ENCODE data around the gene POLD2.

The POLD2 gene

DNA sequence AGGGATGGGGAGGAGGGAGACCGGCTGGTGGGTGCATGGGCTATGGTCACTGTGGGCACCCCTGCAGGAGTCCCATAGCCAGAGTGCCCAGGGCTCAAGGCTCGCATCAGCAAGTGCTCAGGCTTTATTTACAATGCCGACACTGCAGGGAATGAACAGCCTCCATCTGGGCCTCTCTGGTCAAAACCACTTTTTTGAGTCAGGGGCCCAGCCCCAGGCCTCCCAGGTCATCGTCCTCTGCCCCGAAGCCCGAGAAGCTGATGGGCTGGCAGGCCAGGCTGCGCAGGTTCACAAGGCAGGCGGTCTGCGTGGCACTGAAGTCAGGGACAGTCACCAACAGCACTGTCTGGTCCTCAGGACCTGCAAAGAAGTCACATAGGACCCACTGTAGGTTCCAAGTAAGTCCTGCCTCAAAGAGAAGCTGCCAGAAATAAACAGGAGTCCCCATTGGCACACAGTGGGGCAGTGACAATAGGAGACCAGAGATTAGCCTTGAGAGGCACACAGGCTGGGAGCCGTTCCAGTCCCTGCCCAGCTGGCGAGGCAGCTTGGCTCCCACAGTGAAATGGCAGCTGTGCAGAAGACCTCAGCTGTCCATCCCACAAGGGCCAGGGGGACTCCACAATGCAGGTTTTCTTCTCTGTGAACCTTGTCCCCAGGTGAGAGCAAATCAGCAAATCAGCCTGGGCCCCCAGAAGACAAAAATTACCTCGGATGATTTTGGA is 8.6 kb downstream of the POLD2 start:
- no peak for DNase-seq (ENCODE audit: low spot score)

DNA sequence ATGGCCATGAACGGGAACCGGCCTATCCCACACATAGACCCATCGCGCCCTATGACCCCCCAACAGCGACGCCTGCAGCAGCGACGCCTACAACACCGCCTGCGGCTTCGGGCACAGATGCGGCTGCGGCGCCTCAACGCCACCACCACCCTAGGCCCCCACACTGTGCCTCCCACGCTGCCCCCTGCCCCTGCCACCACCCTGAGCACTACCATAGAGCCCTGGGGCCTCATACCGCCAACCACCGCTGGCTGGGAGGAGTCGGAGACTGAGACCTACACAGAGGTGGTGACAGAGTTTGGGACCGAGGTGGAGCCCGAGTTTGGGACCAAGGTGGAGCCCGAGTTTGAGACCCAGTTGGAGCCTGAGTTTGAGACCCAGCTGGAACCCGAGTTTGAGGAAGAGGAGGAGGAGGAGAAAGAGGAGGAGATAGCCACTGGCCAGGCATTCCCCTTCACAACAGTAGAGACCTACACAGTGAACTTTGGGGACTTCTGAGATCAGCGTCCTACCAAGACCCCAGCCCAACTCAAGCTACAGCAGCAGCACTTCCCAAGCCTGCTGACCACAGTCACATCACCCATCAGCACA is 9.5 kb downstream of the POLD2 start:
- DNase-seq (ENCODE audit: low spot score), result no peak

DNA sequence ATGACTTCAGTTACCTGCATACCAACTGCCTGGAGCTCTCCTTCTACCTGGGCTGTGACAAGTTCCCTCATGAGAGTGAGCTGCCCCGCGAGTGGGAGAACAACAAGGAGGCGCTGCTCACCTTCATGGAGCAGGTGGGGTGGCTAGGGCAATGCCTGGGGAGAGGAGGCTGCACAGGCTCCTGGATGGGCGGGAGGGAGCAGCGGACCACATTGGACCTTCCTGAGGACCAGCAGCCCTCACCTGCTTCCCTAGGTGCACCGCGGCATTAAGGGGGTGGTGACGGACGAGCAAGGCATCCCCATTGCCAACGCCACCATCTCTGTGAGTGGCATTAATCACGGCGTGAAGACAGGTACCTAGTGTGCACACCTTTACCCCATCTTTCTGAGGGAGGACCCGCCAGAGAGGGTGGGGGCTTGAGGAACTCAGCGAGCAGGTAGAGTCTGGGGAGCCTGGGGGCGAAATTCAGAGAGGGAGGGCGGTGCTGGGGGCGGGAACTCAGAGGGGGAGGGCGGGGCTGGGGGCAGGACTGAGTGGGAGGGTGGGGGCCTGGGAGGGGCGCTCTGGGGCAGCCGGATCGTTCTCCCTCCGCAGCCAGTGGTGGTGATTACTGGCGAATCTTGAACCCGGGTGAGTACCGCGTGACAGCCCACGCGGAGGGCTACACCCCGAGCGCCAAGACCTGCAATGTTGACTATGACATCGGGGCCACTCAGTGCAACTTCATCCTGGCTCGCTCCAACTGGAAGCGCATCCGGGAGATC is 10.2 kb downstream of the POLD2 start:
- no peak for DNase-seq (ENCODE audit: low spot score)

DNA sequence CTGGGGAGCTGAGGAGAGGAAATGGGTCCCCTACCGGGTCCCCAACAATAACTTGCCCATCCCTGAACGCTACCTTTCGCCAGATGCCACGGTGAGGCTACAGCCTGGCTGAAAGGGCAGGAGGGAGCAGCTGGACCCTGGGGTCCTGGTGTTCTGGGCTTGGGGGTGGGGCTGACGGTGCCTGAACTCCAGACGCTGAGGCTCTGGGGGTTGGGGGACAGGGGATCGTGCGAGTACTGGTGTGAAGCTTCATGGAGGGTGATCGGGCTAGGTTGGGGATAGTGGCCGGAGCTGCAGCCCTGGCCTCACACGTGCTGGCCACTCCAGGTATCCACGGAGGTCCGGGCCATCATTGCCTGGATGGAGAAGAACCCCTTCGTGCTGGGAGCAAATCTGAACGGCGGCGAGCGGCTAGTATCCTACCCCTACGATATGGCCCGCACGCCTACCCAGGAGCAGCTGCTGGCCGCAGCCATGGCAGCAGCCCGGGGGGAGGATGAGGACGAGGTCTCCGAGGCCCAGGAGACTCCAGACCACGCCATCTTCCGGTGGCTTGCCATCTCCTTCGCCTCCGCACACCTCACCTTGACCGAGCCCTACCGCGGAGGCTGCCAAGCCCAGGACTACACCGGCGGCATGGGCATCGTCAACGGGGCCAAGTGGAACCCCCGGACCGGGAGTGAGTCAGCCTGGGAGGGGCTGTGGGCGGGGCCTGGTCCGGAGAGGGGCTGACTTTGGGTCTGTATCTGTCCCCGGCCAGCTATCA is 10.9 kb downstream of the POLD2 start:
- DNase-seq (ENCODE audit: low spot score), result no peak

DNA sequence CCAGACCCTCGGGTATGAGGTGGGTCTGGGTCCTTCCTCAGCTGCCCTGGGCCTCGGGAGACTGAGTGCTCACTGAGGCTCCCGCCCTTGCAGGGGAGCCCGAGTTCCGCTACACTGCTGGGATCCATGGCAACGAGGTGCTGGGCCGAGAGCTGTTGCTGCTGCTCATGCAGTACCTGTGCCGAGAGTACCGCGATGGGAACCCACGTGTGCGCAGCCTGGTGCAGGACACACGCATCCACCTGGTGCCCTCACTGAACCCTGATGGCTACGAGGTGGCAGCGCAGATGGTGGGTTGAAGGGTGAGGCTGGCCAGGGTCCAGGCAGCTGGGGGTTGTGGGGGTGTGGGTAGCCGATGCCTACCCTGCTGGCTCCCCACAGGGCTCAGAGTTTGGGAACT is 11.6 kb downstream of the POLD2 start:
- no peak for DNase-seq (ENCODE audit: low spot score)

DNA sequence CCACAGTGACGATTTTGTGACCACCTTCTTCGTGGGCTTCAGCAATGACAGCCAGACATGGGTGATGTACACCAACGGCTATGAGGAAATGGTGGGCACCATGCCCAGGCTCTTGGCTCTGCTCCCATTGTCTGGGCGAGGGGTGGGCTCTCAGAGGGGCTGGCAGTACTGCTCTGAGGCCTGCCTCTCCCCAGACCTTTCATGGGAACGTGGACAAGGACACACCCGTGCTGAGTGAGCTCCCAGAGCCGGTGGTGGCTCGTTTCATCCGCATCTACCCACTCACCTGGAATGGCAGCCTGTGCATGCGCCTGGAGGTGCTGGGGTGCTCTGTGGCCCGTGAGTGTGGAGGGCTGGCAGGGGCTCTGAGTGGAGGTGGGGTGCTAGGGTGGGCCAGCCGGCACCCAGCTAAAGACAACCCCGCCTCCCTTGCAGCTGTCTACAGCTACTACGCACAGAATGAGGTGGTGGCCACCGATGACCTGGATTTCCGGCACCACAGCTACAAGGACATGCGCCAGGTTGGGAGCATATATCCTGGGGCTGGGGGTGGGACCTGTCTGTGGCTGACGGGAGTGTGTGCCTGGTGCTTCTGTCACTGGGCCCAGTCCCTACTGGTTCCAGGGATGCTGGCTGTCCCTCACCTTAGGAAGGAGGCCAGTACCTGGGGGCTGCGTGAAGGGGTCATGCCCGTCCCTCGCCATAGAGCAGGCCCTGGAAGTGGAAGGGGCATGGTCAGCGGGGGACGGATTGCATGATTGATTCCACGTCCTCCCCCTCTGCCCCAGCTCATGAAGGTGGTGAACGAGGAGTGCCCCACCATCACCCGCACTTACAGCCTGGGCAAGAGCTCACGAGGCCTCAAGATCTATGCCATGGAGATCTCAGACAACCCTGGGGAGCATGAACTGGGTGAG is 12.4 kb downstream of the POLD2 start:
- DNase-seq (ENCODE audit: low spot score), result no peak

DNA sequence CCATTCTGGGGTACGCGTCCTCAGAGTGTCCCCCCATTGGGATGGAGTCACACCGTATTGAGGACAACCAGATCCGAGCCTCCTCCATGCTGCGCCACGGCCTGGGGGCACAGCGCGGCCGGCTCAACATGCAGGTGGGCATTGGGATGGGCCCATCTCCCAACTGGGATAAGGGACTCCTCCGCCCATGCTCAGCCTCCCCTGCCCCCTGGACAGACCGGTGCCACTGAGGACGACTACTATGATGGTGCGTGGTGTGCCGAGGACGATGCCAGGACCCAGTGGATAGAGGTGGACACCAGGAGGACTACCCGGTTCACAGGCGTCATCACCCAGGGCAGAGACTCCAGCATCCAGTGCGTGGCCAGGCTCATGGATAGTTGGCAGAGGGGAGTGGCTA is 13.4 kb downstream of the POLD2 start:
- DNase-seq (ENCODE audit: low spot score), result no peak

DNA sequence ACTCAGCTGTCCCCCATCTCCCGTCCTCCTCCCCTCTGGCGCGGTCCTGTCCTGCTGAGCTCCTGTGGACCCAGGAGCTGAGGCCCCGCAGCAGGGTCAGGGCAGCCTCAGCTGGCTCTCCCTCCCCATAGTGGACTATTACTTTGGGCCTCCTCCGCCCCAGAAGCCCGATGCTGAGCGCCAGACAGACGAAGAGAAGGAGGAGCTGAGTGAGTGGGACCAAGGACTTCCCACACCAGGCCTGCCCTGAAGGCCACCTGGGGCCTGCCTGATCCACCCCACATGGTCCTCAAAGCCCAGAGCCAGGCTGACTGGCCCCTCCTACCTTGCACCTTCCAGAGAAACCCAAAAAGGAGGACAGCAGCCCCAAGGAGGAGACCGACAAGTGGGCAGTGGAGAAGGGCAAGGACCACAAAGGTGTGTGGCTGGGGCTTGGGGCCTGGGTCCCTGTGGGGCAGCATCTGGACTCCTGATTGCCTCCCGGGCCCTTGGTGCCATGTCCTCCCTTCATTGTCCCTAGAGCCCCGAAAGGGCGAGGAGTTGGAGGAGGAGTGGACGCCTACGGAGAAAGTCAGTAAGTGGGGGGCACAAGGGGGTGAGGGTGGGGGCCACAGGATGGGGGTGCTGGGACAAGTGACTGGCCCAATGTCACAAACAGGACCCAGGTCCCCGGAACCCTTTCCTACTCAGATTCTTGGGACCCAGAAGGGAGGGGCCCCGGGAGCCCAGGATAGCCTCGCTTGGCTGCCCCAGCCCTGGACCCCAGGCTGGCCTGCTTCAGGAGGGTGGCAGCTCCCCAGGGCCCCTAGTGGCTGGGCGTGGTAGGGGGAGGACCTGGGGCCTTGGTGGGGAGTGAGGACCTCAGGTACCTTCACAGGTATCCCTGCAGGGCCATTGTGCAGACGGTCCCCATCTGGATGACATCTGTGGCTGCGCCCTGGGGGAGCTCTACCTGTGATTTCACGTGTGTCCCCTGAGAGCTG is 14.3 kb downstream of the POLD2 start:
- no peak for DNase-seq (ENCODE audit: low spot score)

DNA sequence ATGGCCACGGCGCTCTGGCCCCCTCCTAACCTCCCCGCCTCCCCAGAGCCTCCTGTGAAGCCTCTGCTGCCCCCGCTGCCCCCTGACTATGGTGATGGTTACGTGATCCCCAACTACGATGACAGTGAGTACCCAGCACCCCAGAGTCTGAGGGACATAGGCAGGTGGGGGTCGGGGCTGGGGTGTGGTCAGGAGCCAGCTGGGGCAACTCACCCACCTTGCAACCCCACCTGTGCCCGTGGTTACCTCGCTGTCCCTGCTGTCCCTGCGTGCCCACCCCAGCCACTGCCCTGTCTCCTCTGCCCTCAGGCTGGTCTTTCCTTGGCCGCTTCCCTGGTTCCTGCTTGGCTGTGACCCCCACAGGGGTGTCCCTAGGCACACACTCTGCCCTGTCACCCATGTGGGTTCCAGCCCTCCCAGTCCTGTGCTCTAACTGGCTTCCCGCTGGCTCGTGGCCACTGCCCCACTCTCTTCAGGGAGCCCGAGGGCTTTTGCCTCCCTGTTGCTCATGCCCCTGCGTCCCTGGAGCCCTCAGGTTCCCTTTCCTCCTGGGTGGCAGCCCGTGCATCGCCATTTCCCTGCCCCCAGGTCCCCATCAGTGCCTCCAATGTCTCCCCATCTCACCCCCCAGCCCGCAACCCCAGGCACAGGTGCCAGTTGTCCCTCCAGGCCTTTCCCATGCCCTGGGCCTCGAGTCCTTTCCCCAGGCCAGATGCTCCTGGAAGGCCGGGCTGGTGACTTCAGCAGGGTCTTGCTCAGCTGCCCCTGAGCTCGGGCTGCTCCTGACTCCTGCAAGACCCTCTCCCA is 15.2 kb downstream of the POLD2 start:
- DNase-seq (ENCODE audit: low spot score), result no peak

DNA sequence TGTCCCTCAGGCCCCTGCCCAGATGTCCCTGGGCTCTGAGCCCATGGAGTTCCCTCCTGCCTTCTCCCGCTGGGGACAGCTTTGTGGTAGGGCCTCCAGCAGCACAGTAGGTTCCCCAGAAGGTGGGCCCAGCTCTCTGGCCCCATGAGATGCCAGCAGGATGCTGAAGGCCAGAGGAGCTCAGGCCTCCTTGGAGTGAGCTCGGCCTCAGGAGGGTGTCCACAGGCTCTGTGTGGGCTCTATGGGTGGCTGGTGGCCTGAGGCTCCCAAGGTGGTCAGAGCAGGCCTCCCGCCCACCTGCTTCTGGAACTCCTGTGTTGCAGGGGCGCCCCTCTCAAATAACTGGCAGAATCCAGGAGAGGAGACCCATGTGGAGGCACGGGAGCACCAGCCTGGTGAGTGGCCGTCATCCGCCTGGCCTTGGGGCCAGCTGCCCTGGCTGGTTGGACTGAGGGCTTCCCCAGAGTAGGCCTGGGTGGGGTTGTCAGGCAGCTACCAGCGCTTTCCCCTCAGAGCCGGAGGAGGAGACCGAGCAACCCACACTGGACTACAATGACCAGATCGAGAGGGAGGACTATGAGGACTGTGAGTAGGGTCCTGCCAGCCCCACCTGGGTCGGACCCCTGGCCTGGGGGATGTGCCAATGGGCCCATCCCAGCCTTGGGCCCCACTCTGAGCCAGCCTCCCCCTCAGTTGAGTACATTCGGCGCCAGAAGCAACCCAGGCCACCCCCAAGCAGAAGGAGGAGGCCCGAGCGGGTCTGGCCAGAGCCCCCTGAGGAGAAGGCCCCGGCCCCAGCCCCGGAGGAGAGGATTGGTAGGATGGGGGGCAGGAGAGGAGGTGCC is 16.0 kb downstream of the POLD2 start:
- DNase-seq (ENCODE audit: low spot score), result no peak

DNA sequence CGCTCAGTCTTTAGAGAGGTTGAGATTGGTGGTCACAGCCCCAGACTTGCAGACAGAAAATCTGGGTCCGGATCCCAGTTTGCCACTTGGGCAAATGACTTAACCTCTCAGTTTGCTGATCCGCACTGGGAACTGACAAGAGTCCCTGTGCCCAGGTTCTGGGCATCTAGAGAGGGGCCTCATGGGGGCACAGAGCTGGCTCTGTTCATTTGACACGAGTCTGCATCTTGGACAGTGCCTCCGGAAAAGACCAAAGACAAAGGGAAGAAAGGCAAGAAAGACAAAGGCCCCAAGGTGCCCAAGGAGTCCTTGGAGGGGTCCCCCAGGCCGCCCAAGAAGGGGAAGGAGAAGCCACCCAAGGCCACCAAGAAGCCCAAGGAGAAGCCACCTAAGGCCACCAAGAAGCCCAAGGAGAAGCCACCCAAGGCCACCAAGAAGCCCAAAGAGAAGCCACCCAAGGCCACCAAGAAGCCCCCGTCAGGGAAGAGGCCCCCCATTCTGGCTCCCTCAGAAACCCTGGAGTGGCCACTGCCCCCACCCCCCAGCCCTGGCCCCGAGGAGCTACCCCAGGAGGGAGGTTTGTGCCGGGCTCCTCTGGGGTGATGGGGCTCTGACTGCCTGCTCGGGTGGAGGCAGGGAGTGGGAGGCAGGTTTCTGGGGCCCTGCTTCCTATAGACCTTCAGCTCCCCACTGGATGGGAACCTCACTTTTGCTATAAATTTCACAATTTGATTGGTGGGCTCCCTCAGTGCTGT is 16.9 kb downstream of the POLD2 start:
- no peak for DNase-seq (ENCODE audit: low spot score)

DNA sequence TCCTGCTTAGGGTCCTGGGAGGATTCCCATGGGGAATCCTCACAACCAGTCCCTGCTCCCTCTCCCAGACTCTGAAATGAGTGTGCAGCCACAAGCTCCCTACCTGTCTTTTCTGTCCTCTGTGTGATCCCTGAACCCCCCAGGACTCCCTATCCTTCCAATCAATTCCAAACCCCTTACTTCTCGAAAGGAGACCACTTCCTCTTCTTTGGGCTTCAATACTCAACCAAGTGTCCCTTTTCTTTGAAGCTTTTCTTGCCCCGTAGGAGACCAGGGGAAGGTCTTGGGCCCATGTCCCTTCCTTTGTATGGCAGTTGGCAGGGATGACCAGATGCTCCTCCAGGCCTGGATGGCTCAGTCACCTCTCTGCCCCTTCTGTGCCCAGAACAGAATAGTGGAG is 17.5 kb downstream of the POLD2 start:
- no peak for DNase-seq (ENCODE audit: low spot score)

DNA sequence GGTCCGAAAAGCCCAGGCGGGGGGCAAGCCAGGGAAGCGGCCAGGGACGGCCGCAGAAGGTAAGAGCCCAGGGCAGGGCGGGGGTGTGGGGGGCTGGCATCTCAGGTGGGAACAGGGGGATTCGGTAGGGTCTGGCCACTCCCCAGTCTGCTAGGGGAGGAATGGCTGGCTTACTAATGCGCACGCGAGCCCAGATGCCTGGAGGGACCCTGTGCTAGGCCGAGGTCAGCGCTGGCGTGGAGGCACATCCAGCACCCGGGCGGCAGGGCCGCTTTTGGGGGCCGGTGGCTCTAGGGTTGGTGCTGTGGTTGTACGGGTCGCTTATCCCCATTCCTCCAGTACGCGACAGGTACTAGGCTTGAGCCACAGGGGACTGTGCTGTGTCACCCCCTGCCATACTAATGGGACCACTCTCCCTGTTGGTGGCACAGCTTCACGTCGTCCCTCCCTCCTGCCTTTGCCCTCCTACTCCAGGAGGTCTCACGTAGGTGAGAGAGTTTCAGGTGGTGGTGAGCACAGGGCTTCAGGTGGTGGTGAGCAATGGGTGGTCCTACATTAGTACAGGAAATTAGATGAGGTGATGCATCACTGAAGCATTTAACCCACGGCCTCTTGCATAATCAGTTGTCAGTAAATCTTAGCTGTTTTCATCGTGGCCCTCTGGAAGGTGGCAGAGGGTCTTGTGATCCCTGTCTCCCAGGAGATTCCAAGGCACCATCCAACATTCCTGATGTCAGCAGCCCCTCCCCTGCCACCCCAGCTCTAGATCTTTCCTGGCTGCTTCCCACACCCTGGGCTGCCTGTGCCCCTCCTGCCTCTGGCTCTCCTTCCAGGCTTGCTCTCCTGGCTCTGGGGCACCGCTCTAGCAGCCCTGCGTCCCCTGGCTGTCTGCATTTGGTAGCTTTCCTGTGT is 18.2 kb downstream of the POLD2 start:
- peak; percentile 70 for DNase-seq (ENCODE audit: low spot score)

DNA sequence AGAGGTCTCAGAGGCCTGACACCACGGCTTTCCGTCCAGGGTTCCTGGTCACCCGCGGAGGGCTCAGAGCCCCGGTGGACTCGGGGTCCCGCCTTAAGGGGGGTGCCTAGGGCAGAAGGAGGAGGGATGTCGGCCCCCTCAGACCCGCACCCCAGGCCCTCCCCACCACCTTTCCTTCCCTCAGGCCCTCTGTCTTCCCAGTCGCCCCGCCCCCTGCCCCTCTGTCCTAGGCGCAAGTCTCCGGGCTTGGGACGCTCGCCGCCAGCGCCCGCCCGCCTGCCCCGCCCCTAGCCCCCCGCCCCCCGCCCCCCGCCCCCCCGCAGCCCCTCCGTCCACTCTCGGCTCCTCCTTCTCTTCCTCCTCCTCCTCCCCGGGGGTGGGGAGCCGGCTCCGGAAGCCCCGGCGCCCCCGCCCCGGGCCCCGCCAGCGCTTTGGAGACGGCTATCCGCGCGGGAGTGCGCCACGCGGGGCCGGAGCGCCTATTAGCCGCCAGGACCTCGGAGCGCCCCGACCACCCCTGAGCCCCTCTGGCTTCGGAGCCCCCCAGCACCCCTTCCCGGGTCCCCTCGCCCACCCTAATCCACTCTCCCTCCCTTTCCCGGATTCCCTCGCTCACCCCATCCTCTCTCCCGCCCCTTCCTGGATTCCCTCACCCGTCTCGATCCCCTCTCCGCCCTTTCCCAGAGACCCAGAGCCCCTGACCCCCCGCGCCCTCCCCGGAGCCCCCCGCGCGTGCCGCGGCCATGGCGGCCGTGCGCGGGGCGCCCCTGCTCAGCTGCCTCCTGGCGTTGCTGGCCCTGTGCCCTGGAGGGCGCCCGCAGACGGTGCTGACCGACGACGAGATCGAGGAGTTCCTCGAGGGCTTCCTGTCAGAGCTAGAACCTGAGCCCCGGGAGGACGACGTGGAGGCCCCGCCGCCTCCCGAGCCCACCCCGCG is 19.2 kb downstream of the POLD2 start, which contains the start of gene AEBP1:
Gene AEBP1 (plus strand): TSS at position 423 of the 937 bp plus-strand sequence. CDS start 321 bp downstream, at position 744.
- peak; percentile 67 for DNase-seq (ENCODE audit: low spot score)

DNA sequence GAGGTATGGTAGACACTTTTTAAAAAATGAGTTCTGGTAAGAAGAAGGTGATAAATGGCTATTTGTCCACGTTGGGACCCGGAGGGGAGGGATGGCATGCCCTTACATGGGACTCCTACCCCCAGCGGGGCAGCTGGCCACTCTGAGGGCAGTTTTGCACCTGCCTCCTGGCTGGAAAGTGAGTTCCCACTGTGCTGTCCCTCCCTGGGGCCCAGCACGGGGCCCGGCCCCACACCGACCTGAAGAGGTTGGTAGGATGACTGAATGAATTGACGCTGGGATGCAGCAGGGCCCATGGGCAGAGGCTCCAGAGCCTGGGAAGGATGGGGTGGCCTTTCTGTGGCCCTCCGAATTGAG is 19.8 kb downstream of the POLD2 start:
- DNase-seq (ENCODE audit: low spot score), result no peak

Measured in AG08396 (cell line).